GM19239 (cell line): ENCODE results near the gene PTPN7.
"Not testable (repeated sequence)": the region's sequence is repeated elsewhere in the genome, so short reads cannot be mapped to it uniquely, and the experiment has no call there.

Source experiments
- DNase-seq: peaks from one replicate; pipeline ENCODE4 v3.0.0; 2011; ENCODE audit warnings: low spot score; ENCODE audit not compliant: insufficient read length
- FAIRE-seq: peaks from 2 replicates; lab custom pipeline; 2011; peaks lifted over from hg19 to GRCh38; lab: Jason Lieb, UNC

PTPN7 gene

GRCh38 chr1:202154766-202155477 lies 5.5 kb downstream of the PTPN7 start:
- DNase-seq (no peak), FAIRE-seq (peak; percentile 11)

- DNase-seq (no peak), FAIRE-seq (no peak)
Observed at GRCh38 chr1:202154148-202154765, 6.1 kb downstream of the PTPN7 start.

- no peak for DNase-seq
- no peak for FAIRE-seq
Observed at GRCh38 chr1:202153284-202153683, 7.1 kb downstream of the PTPN7 start.

- no peak for FAIRE-seq
- no peak for DNase-seq
Observed at GRCh38 chr1:202152399-202152798, 8.0 kb downstream of the PTPN7 start.

GRCh38 chr1:202151045-202151444 lies 9.4 kb downstream of the PTPN7 start:
- FAIRE-seq = no peak

GRCh38 chr1:202150602-202151001 lies 9.8 kb downstream of the PTPN7 start:
- no peak for DNase-seq
- FAIRE-seq = no peak

More at GRCh38 chr1:202151045-202151444, 9.4 kb downstream of the PTPN7 start:
- no peak for DNase-seq

- no peak for FAIRE-seq
- no peak for DNase-seq
Observed at GRCh38 chr1:202150187-202150586, 10.2 kb downstream of the PTPN7 start.

GRCh38 chr1:202149566-202149965 lies 10.8 kb downstream of the PTPN7 start:
- no peak for DNase-seq
- no peak for FAIRE-seq

- no peak for FAIRE-seq
- no peak for DNase-seq
Observed at GRCh38 chr1:202148391-202148790, 12.0 kb downstream of the PTPN7 start.

GRCh38 chr1:202146993-202147392 lies 13.4 kb downstream of the PTPN7 start:
- FAIRE-seq (no peak), DNase-seq (no peak)

GRCh38 chr1:202146279-202146678 lies 14.1 kb downstream of the PTPN7 start:
- DNase-seq (no peak), FAIRE-seq (no peak)

GRCh38 chr1:202145744-202146140 lies 14.7 kb downstream of the PTPN7 start:
- FAIRE-seq, DNase-seq: not testable (repeated sequence)

GRCh38 chr1:202145068-202145743 lies 15.2 kb downstream of the PTPN7 start:
- FAIRE-seq = no peak
- peak; percentile 43 for DNase-seq

GRCh38 chr1:202144402-202145067 lies 15.9 kb downstream of the PTPN7 start, which contains the start of gene ARL8A:
Gene ARL8A (minus strand): TSS chr1:202144737. CDS start chr1:202144572, 165 bp downstream.
- DNase-seq (peak; percentile 84), FAIRE-seq (no peak)

- DNase-seq (peak; percentile 63), FAIRE-seq (no peak)
Observed at GRCh38 chr1:202143768-202144401, 16.5 kb downstream of the PTPN7 start.

- DNase-seq (peak; percentile 56), FAIRE-seq (no peak)
Observed at GRCh38 chr1:202143011-202143767, 17.2 kb downstream of the PTPN7 start.

GRCh38 chr1:202141468-202141867 lies 18.9 kb downstream of the PTPN7 start:
- not testable (repeated sequence) for FAIRE-seq

GRCh38 chr1:202140833-202141232 lies 19.6 kb downstream of the PTPN7 start:
- FAIRE-seq (no peak), DNase-seq (no peak)

More at GRCh38 chr1:202141468-202141867, 18.9 kb downstream of the PTPN7 start:
- DNase-seq = not testable (repeated sequence)

GRCh38 chr1:202135221-202135721 lies 25.1 kb downstream of the PTPN7 start:
- DNase-seq (peak; percentile 91), FAIRE-seq (peak; percentile 90)
